ENCODE data around the gene SLC38A3.

GRCh38 chr3:50251220-50251619 is 46.1 kb downstream of the SLC38A3 start:
- TF ChIP-seq EHMT2 (IDR thresholded peaks at IDR 0.05) (no peak), POLR2A (conservative IDR thresholded peaks at IDR 0.05) (no peak), USF2 (CRISPR knock-in tag; IDR thresholded peaks at IDR 0.05) (no peak), POLR2AphosphoS2 (IDR thresholded peaks at IDR 0.05; ENCODE audit: low read length) (no peak), ID3 (CRISPR knock-in tag; IDR thresholded peaks at IDR 0.05) (no peak), ID3 (tag; IDR thresholded peaks at IDR 0.05) (no peak), CTCF (IDR thresholded peaks at IDR 0.05 in 2 of 3, conservative IDR thresholded peaks at IDR 0.05 in 1 of 3; ENCODE audit: insufficient read depth in 2 of 3, low read depth in 1 of 3, low read length in 3 of 3) (no peak), MYC (IDR thresholded peaks at IDR 0.05; ENCODE audit: low read depth, low read length) (no peak), MYC (CRISPR knock-in tag; IDR thresholded peaks at IDR 0.05; ENCODE audit: borderline replicate concordance, low read depth) (no peak), NFIX (CRISPR knock-in tag; IDR thresholded peaks at IDR 0.05; ENCODE audit: low read depth) (no peak)

Measured in K562 (cell line).